Limb (tissue), 2 donors: Measurements from ENCODE around the gene KIF3A.

ENCODE experiments used
- DNase-seq, 2 donors: peaks; one replicate each; pipeline ENCODE4 v3.0.0-alpha.2; 2016; ENCODE audit errors: extremely low spot score in 2 of 2

KIF3A gene

DNA sequence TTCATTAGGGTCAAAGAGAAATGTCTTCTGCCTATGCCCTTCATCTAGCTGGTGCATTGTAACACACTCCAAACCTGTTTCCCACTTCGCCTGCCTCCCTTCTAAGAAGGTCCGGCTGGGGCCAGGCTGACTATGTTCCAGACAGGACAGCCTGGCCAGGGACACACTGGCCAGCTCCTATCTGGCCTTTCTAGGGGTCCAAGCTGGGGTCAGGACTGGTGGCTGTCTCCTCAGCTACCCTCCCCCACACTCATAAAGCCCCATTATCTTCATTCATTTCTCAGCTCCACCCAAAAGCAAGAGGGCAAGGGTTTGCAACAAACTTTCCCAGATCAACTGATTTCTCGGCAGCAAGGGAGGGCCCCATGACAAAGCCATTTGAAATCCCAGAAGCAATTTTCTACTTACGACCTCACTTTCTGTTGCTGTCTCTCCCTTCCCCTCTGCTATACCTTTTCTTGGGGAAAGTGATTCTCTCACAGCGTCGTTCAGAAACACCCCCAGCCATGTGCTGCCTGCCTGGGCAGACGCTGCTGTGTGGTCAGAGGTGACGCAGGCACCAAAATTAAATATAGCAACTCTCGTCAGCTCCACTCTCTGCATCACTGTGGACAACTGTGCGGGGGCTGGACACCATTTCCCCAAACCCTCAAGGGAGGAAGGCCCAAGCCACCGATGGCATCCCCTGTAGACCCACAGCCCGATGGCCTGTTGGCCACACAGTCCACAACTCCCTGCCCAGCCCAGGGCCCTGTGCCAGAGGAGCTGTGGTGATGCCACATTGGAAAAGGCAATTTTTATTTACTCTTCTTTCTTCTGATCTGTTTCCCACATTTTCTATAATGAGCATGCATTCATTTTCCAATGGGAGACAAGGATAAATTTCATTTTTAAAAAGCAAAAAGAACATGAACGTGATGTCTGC, 73.3 kb downstream of the KIF3A start:
- DNase-seq: no peak

DNA sequence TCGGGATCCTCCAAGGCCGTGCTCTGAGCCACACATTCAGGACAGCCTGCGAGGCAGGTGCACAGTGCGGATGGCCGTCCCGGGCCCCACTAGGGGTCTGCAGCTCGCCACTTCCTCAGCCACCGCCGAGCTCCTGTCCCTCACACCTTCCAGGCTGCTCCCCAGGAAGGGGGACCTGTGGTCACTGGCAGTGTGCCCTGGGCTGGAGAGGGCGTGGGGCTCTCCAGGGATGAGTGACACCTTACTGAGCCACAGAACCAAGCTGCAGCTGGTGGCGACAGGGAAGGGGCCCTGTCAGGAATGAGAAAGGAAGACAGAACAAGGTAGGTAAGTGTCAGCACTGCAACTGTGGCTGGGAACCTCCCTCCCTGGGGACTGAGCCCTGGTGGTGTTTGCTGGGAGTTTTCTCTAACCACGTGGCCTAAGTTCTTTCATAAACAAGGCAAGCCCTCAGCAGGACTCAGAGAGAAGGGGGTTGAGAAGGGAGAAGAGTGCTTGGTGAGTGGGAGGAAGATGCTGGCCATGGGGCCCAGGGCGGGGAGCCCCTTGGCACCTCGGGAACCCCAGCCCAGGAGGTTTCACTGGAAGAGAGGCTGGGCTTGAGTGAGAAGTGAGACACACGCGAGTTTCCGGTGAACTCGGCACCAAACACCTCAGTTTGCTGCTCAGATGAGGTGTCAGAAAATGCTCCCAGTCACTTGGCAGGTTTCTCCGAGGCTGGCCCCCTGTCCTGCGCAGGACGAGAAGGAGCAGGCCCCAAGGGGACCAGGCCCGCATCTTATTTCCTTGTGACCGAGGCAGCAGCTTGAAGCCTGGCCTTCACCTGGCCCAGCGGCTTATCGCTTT, 74.2 kb downstream of the KIF3A start:
- DNase-seq: no peak

DNA sequence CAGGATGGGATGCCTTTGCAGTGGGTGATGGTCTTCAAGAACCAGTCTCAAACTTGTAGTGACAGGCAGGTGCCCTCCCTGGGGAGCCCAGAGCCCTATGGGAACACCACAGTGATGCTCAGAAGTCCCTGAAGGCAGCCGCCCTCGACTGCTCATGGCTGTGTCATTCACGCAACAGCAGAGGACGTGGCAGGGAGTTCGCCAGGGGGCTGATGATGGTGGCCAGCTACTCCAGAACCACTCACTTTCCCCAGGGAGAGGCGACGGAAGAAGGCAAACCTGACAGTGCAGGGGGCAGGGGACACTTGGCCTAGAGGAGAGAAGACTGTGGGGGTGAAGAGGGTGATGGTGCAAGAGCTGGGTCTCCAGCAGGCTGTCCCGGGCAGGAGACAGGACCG, 75.3 kb downstream of the KIF3A start:
- DNase-seq: no peak

DNA sequence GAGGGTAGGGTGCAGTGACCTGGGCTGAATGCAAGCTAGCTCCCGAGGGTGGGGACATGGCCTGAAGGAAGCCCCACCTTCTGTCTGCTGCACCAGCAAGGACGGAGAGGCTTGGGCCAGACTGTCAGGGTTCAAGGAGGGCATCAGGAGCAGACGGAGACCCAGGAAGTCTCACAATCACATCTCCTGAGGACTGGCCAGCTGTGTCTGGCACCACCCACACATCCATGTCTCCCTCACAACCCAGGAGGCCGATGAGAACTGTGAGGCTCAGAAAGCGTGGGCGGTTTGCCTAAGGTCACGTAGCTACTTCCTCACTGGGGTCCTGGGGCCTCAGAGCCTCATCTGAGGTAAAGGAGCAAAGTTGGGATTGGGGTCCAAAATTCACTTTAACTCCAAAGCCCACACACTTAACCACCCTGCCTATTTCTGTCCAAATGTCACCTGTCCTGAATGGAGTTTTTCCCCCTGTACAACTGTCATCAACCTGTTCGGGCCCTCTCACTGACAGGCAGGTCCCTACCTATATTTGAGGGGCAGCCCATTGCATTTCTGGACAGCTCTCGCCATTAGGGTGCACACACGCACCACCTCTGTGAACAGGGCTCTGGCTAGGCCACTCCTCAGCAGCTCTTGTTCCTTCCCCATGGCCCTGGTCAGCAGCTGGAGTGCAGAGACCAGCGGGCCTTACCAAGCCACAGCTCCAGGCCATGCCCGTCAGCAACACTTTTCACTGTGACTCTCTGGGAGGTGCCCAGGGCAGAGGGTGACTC, 75.9 kb downstream of the KIF3A start:
- DNase-seq: no peak

DNA sequence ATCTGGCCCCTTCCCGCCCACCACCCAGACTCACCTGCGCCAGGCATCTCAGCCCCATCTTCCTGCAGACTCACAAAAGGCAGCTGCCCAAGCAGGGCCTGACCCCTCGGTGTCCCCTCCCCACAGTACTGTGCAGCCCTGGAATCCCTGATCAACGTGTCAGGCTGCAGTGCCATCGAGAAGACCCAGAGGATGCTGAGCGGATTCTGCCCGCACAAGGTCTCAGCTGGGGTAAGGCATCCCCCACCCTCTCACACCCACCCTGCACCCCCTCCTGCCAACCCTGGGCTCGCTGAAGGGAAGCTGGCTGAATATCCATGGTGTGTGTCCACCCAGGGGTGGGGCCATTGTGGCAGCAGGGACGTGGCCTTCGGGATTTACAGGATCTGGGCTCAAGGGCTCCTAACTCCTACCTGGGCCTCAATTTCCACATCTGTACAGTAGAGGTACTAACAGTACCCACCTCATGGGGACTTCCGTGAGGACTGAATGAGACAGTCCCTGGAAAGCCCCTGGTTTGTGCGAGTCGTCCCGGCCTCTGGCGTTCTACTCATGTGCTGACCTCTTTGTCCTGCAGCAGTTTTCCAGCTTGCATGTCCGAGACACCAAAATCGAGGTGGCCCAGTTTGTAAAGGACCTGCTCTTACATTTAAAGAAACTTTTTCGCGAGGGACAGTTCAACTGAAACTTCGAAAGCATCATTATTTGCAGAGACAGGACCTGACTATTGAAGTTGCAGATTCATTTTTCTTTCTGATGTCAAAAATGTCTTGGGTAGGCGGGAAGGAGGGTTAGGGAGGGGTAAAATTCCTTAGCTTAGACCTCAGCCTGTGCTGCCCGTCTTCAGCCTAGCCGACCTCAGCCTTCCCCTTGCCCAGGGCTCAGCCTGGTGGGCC, 77.5 kb downstream of the KIF3A start:
- DNase-seq: no peak

DNA sequence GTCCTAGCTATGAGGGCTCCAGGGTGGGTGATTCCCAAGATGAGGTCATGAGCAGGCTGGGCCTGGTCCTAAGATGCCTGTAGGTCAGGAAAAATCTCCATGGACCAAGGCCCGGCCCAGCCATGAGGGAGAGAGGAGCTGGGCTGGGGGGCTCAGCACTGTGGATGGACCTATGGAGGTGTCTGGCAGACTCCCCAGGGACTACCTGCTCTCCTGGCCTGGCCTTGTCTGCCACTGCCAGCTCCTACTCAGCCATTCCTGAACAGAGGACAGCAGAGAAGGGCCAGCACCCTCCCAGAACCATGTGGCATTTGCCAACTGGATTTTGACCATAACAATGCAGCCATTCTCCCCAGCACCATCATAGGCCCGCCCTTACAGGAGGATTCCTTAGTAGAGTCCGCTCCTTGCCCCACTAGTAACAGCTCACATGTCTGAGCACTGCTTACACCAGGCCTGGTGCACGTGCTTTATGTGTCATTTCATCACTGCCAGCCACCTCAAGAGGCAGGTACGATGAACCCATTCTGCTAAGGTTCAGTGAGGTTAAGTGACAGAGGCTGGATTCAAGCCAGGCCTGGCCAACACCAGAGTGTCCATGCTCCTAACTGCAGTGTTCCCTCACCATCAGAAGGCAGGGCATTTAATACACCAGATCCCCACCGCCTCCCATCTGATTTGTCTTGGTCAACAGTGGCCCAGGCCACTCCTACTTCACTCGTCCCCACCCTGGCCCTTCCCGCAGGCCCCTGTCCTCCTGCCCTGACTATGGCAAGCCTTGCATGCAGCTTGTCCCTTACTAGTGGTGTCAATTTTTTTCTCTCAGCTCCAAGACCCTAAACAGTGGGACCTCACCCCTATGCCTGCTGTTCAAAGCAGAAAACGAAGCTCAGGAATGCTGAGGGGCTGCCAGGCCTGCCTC, 78.7 kb downstream of the KIF3A start:
- no peak for DNase-seq

DNA sequence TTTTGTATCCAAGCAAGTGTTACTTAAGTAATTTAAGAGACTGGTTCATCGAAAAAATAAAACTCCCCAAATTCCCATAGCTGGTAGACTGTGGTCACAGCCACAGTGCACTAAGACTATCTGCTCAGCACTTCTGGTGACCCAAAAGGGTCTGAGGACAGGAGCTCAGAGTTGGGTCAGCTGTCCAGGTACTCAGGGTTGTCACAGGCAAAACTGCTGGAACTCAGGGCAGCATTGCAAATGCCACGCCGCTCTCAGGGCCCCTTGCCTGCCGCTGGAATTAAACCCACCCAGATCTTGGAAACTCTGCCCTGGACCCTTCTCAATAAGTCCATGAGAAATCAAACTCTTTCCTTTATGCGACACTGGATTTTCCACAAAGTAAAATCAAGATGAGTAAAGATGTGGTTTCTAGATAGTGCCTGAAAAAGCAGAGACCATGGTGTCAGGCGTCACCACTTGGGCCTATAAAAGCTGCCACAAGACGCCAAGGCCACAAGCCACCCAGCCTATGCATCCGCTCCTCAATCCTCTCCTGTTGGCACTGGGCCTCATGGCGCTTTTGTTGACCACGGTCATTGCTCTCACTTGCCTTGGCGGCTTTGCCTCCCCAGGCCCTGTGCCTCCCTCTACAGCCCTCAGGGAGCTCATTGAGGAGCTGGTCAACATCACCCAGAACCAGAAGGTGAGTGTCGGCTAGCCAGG, 79.5 kb downstream of the KIF3A start, which contains the start of gene IL13:
Gene IL13 (plus strand): TSS at position 498 of the 705 bp plus-strand sequence. CDS start 14 bp downstream, at position 512.
- DNase-seq: no peak

DNA sequence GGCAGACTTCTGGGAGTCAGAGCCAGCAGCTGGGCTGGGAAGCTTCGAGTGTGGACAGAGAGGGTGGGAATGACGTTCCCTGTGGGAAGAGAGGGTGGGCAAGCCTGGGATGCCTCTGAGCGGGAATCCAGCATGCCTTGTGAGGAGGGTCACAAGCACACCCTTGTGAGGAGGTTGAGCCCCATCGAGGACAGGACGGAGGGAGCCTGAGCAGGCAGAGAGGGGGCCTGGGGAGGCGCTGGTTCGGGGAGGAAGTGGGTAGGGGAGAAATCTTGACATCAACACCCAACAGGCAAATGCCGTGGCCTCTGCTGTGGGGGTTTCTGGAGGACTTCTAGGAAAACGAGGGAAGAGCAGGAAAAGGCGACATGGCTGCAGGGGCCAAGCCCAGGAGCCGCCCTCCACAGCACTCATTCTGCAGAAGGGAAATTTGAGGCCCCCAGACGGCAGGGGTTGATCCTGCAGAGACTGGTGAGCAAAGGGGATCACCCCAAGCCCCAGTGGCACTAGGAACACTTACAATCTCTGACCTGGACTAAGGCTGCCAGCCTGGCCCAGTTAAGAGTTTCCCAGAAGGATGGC, 80.5 kb downstream of the KIF3A start:
- no peak for DNase-seq

DNA sequence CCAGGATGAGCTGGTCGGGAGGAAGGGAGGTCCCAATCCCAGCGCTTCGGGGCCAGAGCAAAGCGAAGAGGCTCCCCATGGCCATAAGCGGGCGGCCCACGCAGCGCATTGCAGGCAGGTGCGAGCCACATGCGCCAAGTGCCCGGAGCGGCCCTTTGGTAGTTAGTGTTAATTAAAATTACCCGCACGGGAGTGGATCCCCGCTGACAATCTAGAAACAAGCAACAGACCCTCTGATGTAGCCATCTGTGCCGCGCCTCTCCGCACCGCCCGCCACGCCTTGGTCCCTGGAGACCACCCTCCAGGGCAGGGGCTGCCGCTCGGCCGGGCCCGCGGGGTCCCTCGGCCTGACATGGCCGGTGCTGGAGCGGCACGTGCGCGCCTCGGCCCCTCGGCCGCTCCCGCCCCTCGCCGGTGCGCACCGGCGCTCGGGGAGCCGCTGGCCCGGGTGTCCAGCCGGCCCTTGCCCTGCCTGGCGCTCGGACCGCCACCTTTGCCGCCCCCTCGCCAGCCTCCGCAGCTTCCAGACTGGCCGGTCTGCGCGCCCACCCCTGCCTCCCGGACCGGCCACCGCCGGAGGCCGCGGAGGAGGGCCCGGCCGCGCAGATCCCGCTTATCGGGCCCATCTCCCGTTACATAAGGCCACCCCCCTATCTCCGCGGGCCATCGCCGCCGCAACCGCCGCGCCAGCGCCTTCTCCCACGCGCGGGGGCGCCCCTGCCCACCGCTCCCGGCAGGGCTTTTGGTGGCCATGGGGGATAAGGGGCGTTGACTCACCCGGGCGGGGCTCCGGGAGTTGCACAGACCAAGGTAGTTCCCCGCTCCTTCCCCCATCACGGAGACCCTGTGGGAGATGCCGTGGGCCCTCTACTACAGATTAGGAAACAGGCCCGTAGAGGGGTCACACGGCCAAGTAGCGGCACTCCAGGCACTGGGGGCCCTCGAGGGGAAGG, 81.2 kb downstream of the KIF3A start:
- peak in 1 of 2 donors; percentile 63 for DNase-seq

DNA sequence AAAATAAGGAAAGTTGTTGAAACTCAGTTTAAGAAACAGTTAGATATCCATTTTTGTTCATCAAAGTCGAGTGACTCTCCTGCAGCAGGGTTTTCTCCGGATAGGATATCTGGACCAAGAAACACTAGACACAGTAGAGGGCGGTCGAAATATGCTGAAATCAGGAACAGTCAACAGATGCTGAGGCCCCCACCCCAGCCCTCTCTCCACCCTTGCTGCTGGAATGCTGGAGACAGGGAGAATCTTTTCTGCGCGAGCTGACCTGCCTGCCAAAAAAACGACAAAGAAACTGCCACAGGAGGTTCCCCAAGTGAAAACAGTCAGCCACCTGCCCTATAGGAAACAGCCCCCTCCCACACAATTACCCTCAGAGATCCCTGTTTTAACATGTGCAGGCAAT, 83.6 kb downstream of the KIF3A start:
- DNase-seq: no peak

DNA sequence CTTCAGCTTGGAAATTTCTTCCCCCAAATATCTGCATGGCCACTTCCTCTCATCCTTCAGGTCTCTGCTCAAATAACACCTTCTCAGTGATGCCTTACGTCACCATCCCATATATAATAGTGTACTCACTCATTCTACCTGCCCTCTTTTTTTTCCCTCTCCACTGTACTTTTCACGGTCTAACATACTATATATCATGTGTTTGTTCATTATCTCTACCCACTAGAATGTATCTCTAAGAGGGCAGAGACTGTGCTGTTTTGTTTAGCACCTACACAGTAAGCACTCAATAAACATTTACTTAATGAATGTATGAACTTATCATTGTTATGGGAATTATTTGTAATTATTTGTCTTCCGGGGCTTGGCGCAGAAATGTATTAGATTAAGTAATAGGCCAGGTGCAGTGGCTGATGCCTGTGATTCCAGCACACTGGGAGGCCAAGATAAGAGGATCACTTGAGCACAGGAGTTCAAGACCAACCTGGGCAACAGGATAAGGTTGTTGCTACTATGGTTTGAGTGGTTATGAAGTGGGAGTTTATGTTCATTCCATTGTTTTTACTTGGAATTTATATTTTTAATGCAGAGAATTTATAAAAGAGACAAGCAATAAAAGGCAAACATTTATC, 85.4 kb downstream of the KIF3A start:
- DNase-seq: no peak

DNA sequence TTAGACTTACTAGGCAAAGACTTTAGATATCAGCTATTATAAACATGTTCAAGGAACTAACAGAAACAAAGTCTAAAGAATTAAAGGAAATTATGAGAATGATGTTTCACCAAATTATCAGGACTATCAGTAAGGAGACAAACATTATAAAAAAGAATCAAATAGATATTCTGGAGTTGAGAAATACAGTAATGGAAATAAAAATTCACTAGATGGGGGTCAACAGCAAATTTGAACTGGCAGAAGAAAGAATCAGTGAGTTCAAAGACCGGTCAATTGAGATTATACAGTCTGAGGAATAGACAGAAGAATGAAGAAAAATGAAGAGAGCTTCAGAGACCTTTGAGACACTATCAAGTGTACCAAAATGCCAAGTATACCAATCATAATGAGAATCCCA, 89.0 kb downstream of the KIF3A start:
- DNase-seq: no peak

DNA sequence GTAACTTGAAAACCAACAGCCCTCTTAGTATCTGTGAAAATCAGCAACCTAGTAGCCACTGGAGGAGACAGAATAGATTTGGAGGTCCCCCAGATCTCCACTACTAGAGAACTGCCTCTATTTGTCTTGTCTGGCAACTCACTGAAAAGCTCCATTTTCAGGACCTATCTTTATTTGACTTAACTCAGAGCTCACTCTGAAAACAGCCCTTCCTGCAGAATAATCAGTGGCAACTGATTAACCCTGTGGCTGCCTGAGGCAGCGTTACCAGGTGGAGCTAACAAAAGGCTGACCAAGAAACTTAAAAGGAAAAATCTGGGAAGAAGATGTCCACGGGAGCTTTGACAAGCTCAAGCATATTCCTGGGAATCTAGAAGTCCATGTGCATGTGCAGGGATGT, 89.9 kb downstream of the KIF3A start:
- DNase-seq: no peak

DNA sequence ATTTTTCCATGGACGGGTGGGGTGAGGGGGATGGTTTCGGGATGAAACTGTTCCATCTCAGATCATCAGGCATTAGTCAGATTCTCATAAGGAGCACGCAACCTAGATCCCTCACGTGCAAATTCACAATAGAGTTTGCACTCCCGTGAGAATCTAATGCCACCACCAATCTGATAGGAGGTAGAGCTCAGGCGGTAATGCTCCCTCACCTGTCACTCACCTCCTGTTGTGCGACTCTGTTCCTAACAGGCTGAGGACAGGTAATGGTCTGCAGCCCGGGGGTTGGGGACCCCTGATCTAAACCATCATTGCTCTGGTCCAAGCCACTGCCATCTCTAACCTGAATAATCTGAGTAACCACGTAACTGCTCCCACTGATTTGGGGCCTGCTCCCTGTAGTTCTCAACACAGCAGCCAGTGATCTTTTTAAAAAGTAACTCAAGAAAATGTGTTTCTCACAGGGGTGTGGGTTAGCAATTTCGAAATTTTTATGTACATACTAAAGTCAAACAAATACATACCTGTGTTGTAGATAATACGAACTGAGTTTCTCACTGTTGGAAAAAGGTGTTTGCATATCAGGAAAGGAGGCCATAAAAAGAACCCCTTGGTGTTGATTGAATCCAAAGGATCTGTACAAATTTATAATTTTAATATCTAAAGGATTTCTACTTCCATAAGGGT, 90.6 kb downstream of the KIF3A start:
- DNase-seq: no peak

DNA sequence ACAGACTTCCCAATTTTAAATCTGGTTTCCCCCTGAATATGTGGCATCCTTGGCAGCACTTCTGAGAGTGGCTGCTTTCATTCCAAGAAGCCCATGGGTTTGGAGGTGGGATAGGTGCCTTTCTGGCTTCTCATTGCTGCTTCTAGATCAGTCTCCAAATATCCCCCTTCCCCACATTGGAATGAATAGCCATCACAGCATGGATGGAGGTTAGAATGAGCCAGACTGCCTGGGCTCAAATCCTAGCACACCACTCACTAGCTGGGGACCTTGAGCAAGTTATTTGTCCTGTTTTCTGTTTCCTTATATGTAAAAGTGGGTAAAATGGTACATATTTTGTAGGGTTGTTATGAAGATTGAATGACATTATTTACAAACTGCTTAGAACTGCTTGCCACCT, 93.2 kb downstream of the KIF3A start:
- DNase-seq: no peak
